T47D (cell line): ENCODE data around the gene ZNF484.
"Not testable (repeated sequence)": the region's sequence is repeated elsewhere in the genome, so short reads cannot be mapped to it uniquely, and the experiment has no call there.

ENCODE experiments used
- DNase-seq, 2 experiments: peaks; one replicate each; pipeline versions ENCODE4 v3.0.0 to v3.0.0-alpha.2; 2011 to 2012; ENCODE audit warnings: low read depth in 1 of 2, low spot score in 1 of 2
- JUND ChIP-seq: IDR thresholded peaks from 2 replicates; pipeline ENCODE4 v1.6.1; 2012; ENCODE audit warnings: low read depth
- in situ Hi-C: cut with HindIII; loops from 2 replicates; pipeline ENCODE4 v1.10.0; 2016; ENCODE audit warnings: low sequenced_read_pairs, low pct_unique_long_range_greater_than_20kb

ZNF484 gene

DNA sequence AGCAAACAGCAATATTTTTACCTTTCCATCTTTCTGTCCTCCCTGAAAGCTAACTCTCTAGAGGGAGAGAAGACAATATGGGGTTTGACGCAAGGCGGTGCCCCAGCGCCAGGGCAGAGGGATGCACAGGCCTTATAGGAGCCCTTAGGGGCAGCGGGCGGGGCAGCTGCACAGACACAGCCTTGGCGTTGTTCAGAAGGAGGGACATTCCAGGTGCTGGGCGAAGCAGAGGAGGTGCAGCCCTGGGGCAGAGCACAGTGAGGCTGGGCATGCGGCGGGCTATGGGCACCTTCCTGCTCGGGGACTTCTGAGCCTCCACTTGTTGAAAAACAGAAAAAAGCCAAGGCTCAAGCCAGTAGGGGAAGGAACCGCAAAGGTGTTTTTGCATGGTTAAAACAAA lies 79.5 kb downstream of the ZNF484 start:
- TF ChIP-seq JUND, result no peak
- DNase-seq, result no peak
- in situ Hi-C loops, result no loop called here

DNA sequence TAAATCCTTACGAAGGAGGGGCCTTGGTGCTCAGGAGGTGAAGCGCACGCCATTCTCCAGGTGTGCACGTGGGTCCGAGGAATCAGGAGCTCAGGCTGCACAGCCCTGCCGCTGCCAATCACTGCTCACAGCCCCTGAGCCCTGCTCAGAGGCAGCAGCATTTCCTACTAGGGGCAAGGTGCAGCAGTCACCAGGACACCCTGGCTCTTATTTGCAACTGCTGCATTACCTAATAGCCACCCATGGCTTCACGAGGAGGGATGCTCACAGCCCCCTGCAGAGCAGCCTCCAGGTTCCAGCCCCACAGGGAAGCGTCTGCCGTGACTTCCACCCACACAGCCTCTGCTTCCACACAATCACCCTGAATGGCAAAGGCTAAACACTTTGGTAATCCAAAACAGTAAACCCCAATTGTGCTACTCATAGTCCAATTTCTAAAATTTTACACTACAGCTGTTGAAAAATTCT lies 81.5 kb downstream of the ZNF484 start:
- in situ Hi-C loops, DNase-seq: not testable (repeated sequence)

DNA sequence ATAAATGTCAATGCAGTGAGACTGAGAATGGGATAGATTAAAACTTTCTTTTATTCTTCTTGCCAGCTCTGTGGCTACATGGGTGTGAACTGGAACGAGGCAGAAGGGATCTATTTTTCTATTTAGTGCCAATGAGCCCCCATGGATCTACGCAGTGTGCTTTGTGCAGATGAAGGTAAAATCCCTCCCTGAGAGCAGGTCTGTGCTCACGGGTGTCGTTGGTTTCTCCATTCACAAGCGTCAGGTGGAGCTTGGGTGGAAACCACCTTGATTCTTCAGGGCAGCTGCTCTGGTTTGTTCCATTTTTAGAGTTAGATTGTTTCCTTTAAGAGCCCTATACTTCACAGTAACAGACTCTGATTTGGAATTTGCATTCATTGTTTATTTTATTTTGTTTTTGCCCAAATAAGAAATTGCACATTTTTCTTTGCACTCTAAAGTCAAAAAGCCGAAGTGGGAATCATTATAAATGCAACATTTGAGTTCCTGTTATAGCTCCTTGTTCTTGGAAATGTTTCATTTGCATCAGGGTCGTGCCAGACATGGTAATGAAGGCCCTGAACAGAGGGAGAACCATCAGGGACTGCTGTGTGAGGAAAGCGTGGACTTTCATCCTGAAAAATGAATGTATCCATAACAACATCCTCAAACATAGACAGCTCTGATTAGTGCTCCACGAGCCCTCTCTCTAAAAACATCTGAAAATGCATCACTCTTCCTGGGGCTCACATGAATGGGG lies 82.1 kb downstream of the ZNF484 start:
- no peak for TF ChIP-seq JUND
- in situ Hi-C loops, result no loop called here

More for the DNA sequence above, 82.1 kb downstream of the ZNF484 start:
- DNase-seq, result no peak
